PC-9 (cell line): Measurements from ENCODE around the gene ZNF236.

Source experiments
- CTCF ChIP-seq: fragments of 200-600 bp; sonication (generic); conservative IDR thresholded peaks from 2 replicates; pipeline ENCODE4 v1.6.1; 2017; ENCODE audit warnings: mixed run types, antibody characterized with exemption, mild to moderate bottlenecking, moderate library complexity
- EZH2 ChIP-seq: fragments of 200-600 bp; sonication (generic); IDR thresholded peaks from 2 replicates; pipeline ENCODE4 v1.8.0; 2017; ENCODE audit warnings: antibody characterized with exemption, low read depth

GRCh38 chr18:76846217-76846616, 23.9 kb downstream of the ZNF236 start:
- TF ChIP-seq CTCF, result no peak
- no peak for TF ChIP-seq EZH2
